PFSK-1 (cell line): ENCODE results near the gene HIGD1A.

Experiments
- POLR2AphosphoS5 ChIP-seq: IDR thresholded peaks from 2 replicates; pipeline ENCODE4 v1.6.1; 2012; ENCODE audit warnings: low read depth, mild to moderate bottlenecking, control low read depth, low read length, moderate library complexity
- TAF1 ChIP-seq: IDR thresholded peaks from 2 replicates; pipeline ENCODE4 v1.6.1; 2012; ENCODE audit warnings: low read length, control low read depth, borderline replicate concordance; ENCODE audit not compliant: insufficient read depth
- TF ChIP-seq, protein P1 (sequence below), 2 experiments: IDR thresholded peaks; 2 replicates each; pipeline versions ENCODE4 v1.6.1 to v1.8.0; 2011 to 2012; ENCODE audit warnings: low read depth in 2 of 2, low read length in 2 of 2, control low read depth in 1 of 2, inconsistent platforms in 1 of 2, mild to moderate bottlenecking in 1 of 2, moderate library complexity in 1 of 2; ENCODE audit not compliant: insufficient read depth in 1 of 2

DNA sequence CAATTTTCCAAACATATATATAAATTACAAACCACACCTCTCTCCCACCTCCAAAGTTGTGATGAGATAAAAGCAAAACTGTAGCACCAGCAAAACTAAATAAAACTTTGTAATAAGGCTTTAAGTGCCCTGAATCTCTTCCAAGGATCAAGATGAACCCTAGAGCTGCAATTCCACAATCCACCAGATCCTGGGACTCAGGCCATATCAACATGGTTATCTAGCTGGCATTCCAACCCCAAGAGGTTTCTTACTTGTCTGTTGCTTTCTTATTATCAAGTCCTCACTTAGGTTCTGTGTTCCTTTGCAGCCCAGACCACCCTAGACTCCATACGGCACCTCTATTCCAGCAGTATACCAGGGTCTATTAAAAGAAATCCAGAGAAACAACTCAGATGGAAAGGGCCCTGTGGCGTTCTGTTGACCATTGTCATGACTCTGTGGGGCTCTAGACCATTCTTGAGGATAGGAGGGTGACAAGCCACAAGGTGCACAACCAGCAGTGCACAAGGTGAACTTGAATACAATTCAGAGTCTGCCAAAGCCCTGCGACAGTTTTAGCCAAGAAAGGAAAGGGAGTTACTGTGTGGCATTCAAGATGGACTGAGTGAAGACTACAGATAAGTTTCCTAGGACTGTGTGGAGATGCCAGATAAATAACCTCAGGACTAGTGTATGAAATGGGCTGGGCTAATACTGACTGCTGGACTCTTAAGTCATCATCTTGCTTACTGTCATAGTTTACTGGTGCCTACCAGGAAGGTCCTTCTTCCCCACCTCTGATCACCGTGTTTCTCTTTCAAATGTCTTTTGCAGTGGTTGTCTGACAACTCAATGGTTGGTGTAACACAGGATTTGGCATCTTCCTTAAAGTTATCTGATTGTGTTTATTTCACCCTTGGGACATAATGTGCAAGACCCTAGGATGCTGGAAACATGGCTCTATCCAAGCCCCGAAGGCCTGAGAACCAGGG lies 32.1 kb upstream of the HIGD1A start:
- TF ChIP-seq POLR2AphosphoS5 (no peak), TAF1 (no peak)
- TF ChIP-seq, protein P1, sequence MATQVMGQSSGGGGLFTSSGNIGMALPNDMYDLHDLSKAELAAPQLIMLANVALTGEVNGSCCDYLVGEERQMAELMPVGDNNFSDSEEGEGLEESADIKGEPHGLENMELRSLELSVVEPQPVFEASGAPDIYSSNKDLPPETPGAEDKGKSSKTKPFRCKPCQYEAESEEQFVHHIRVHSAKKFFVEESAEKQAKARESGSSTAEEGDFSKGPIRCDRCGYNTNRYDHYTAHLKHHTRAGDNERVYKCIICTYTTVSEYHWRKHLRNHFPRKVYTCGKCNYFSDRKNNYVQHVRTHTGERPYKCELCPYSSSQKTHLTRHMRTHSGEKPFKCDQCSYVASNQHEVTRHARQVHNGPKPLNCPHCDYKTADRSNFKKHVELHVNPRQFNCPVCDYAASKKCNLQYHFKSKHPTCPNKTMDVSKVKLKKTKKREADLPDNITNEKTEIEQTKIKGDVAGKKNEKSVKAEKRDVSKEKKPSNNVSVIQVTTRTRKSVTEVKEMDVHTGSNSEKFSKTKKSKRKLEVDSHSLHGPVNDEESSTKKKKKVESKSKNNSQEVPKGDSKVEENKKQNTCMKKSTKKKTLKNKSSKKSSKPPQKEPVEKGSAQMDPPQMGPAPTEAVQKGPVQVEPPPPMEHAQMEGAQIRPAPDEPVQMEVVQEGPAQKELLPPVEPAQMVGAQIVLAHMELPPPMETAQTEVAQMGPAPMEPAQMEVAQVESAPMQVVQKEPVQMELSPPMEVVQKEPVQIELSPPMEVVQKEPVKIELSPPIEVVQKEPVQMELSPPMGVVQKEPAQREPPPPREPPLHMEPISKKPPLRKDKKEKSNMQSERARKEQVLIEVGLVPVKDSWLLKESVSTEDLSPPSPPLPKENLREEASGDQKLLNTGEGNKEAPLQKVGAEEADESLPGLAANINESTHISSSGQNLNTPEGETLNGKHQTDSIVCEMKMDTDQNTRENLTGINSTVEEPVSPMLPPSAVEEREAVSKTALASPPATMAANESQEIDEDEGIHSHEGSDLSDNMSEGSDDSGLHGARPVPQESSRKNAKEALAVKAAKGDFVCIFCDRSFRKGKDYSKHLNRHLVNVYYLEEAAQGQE (IDR thresholded peaks at IDR 0.05; ENCODE audit: insufficient read depth in 1 of 2, low read depth in 2 of 2, low read length in 2 of 2): no peak
